Measurements from ENCODE around the gene FREM2.
A peak's percentile ranks its signal among the peaks of the same experiment; 100 is the strongest.

Gene FREM2

GRCh38 chr13:38758277-38758676 lies 71.4 kb downstream of the FREM2 start:
- Histone ChIP-seq H3K27ac (no peak overlapping the region), H3K36me3 (no peaks in the 10 kb centered on the region), H3K4me3 (no peak overlapping the region), H3K4me1 (no peaks in the 10 kb centered on the region), H3K9me3 (no peaks in the 10 kb centered on the region), H3K27me3 (peaks cover 0 to 3% of the 10 kb centered on the region in 2 donors)
- TF ChIP-seq CTCF (IDR thresholded peaks at IDR 0.05): no peak
- no peak for DNase-seq
- intact Hi-C loops (cut with DNase I; ENCODE audit: low total_unique reads): no loop called here

- Histone ChIP-seq H3K9me3 (no peaks in the 10 kb centered on the region), H3K36me3 (no peaks in the 10 kb centered on the region), H3K27me3 (peaks cover 0 to 3% of the 10 kb centered on the region in 2 donors), H3K4me3 (no peak overlapping the region), H3K4me1 (no peaks in the 10 kb centered on the region), H3K27ac (no peak overlapping the region)
- no peak for TF ChIP-seq CTCF (IDR thresholded peaks at IDR 0.05)
- DNase-seq: no peak
- intact Hi-C loops (cut with DNase I; ENCODE audit: low total_unique reads): no loop called here
These were observed 72.5 kb downstream of the FREM2 start for GRCh38 chr13:38759390-38759789.

GRCh38 chr13:38763446-38764381 lies 76.8 kb downstream of the FREM2 start:
- H3K36me3 ChIP-seq: no peaks in the 10 kb centered on the region
- H3K27ac ChIP-seq: no peak overlapping the region
- H3K4me3 ChIP-seq: no peak overlapping the region
- H3K27me3 ChIP-seq: no peaks in the 10 kb centered on the region
- DNase-seq: no peak
- intact Hi-C loops (cut with DNase I; ENCODE audit: low total_unique reads): no loop called here
- peak; percentile 11 to 19 for TF ChIP-seq CTCF (IDR thresholded peaks at IDR 0.05)
- H3K9me3 ChIP-seq: no peaks in the 10 kb centered on the region
- H3K4me1 ChIP-seq: no peaks in the 10 kb centered on the region

- intact Hi-C loops (cut with DNase I; ENCODE audit: low total_unique reads): no loop called here
- Histone ChIP-seq H3K27ac (no peak overlapping the region), H3K4me3 (no peak overlapping the region), H3K4me1 (no peaks in the 10 kb centered on the region), H3K36me3 (no peaks in the 10 kb centered on the region), H3K9me3 (no peaks in the 10 kb centered on the region), H3K27me3 (no peaks in the 10 kb centered on the region)
- TF ChIP-seq CTCF (IDR thresholded peaks at IDR 0.05): no peak
- DNase-seq: no peak
These were observed 79.9 kb downstream of the FREM2 start for GRCh38 chr13:38766799-38767198.

- Histone ChIP-seq H3K4me3 (no peak overlapping the region), H3K27ac (no peak overlapping the region), H3K9me3 (no peaks in the 10 kb centered on the region), H3K4me1 (no peaks in the 10 kb centered on the region), H3K36me3 (no peaks in the 10 kb centered on the region), H3K27me3 (no peaks in the 10 kb centered on the region)
- intact Hi-C loops (cut with DNase I; ENCODE audit: low total_unique reads): no loop called here
- no peak for DNase-seq
- no peak for TF ChIP-seq CTCF (IDR thresholded peaks at IDR 0.05)
These were observed 80.8 kb downstream of the FREM2 start for GRCh38 chr13:38767506-38768265.

All from tibial artery (tissue), 4 donors.